Measurements from ENCODE around the gene ZNF213. TPM values are rescaled to one million over a fixed set of nuclear protein-coding genes. Genes with fewer than 3 reads are reported as not detected.

The ZNF213 gene, protein sequence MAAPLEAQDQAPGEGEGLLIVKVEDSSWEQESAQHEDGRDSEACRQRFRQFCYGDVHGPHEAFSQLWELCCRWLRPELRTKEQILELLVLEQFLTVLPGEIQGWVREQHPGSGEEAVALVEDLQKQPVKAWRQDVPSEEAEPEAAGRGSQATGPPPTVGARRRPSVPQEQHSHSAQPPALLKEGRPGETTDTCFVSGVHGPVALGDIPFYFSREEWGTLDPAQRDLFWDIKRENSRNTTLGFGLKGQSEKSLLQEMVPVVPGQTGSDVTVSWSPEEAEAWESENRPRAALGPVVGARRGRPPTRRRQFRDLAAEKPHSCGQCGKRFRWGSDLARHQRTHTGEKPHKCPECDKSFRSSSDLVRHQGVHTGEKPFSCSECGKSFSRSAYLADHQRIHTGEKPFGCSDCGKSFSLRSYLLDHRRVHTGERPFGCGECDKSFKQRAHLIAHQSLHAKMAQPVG
- 4.9 and 9.0 TPM in 2 replicates for total RNA-seq

GRCh38 chr16:3134338-3135125 is at the start of gene ZNF213:
Gene ZNF213, plus strand, starts transcription at chr16:3135029. Its CDS starts 2,252 bp downstream, at chr16:3137281.

DNA sequence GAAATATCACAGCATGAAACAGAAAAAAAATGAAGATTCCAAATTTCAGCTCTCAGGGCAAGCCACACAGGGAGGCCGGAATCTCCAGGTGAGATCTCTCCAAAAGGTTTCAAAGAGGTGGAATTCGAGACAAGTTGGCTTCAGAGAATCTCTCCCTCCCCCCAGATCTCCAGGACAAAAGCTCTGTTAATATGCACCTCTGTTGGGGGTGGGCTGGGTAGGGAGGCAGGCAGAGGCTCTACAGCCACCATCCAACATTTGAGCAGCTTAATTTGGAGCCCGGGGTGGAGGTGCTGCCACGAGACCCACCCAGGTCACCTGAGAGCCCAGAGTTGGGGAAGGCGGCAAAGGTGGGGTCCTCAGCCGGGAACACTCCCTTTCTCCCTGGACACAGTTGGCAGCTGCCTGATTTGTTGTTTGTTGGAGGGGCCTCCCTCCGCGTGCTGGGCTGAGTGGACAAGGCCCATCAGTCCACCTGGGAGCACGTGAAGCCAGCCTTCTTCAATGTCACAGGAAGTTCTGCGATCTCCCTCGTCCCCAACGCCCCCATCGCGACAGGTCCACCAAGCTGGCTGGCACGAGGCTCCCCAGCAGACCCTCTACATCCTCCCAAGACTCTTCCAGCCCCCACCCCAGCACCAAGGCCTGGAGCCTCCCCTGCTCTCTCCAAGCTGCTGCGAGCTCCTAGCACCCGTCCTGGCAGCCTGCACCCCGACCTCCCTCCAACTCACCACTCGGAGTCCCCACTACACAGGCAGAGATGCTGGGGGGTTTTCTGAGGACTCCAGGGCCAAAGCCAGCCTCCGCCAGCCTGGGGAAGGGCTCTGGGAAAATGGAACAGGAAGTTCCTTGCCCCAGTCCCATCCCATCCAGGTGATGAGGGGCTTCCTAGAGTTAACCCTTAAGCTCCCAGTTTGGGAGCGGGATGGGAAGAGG is 36.1 kb upstream of the ZNF213 start, which contains the start of gene ZSCAN10:
Gene ZSCAN10 (minus strand): TSS at position 836 of the 936 bp plus-strand sequence. CDS start 6,357 bp downstream, outside the sequence.

GRCh38 chr16:3112058-3112880 is 22.6 kb upstream of the ZNF213 start, which contains the start of gene ZNF205:
Gene ZNF205, plus strand, starts transcription at chr16:3112586. Its CDS starts 845 bp downstream, at chr16:3113431.

DNA sequence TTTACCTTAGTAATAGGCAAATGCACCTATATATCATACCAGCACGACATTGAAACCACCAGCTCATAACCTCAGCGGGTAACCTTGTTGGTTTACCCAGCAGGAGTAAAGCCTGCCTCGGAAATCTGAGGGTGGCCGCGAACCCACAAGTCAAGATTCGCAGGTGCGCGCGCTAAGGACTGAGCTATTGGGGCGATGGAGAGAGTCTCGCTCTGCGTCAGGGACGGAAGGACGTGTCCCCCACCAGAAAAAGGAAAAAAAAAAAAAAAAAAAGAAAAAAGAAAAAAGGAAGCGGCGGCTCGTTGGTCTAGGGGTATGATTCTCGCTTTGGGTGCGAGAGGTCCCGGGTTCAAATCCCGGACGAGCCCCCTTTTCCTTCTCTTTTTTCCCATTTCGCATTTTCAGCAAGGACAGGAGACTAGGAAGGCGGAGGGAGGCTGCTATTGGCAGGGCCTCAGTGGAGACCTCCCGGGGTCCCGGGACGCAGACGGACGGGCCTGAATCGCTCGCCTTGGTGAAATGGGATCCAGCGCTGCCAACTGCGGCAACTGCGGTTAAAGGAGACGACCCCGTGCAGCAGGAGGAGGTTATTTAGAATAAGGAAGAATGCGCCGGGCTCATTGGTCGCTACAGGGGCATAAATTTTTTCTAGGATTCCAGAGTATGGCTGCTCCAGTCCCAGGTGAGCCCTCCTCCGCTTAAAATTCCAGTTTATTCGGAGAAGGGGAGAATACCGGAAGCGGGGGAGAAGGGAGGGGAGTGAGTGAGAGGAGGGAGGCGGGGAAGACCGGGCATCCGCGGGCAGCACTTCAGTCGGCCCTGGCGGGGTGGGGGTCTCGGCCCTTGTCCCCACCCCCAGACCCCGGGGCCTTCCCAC is 53.2 kb downstream of the ZNF213 start, which contains the start of gene OR1F1:
Gene OR1F1 (plus strand): TSS at position 407 of the 877 bp plus-strand sequence.

Other genes starting within 250 kb of the ZNF213 start
- 38.6 and 46.0 TPM in 2 replicates for gene FLYWCH1, start 223.1 kb upstream of the ZNF213 start, total RNA-seq
- gene KREMEN2, start 170.8 kb upstream of the ZNF213 start, total RNA-seq = 22.7 and 23.4 TPM in 2 replicates
- 20.6 and 27.6 TPM in 2 replicates for gene PAQR4, start 165.7 kb upstream of the ZNF213 start, total RNA-seq
- 52.6 and 82.7 TPM in 2 replicates for gene PKMYT1, start 154.6 kb upstream of the ZNF213 start, total RNA-seq
- gene CLDN9, start 122.1 kb upstream of the ZNF213 start, total RNA-seq = 0.49 TPM in 1 of 2 replicates, not detected in the other
- gene CLDN6, start 116.8 kb upstream of the ZNF213 start, total RNA-seq = 0.63 and 0.70 TPM in 2 replicates
- gene TNFRSF12A, start 114.7 kb upstream of the ZNF213 start, total RNA-seq = 298 and 319 TPM in 2 replicates
- 27.3 and 35.7 TPM in 2 replicates for gene HCFC1R1, start 111.1 kb upstream of the ZNF213 start, total RNA-seq
- 35.3 and 36.5 TPM in 2 replicates for gene THOC6, start 111.0 kb upstream of the ZNF213 start, total RNA-seq
- gene BICDL2, start 98.1 kb upstream of the ZNF213 start, total RNA-seq = 18.6 and 24.9 TPM in 2 replicates
- gene MMP25, start 88.5 kb upstream of the ZNF213 start, total RNA-seq = 0.46 and 0.56 TPM in 2 replicates
- gene IL32, start 69.4 kb upstream of the ZNF213 start, total RNA-seq = 10.1 and 10.9 TPM in 2 replicates
- not detected in 2 replicates for gene ZSCAN10, start 35.7 kb upstream of the ZNF213 start, total RNA-seq
- 18.0 and 20.3 TPM in 2 replicates for gene ZNF205, start 22.4 kb upstream of the ZNF213 start, total RNA-seq
- gene OR1F1, start 53.2 kb downstream of the ZNF213 start, total RNA-seq = 0.78 TPM in 1 of 2 replicates, not detected in the other
- gene ZNF200, start 100.1 kb downstream of the ZNF213 start, total RNA-seq = 5.0 and 5.7 TPM in 2 replicates
- gene MEFV, start 121.6 kb downstream of the ZNF213 start, total RNA-seq = under 0.01 TPM in 1 of 2 replicates, not detected in the other
- 31.0 and 34.0 TPM in 2 replicates for gene ZNF263, start 148.5 kb downstream of the ZNF213 start, total RNA-seq
- gene TIGD7, start 170.4 kb downstream of the ZNF213 start, total RNA-seq = 1.5 TPM in 2 replicates
- gene ZNF75A, start 170.5 kb downstream of the ZNF213 start, total RNA-seq = 6.1 and 10.2 TPM in 2 replicates
- gene OR2C1, start 220.9 kb downstream of the ZNF213 start, total RNA-seq = not detected in 2 replicates